Fibroblast of lung (primary cell): ENCODE data around the gene CAPN8. TPM values are rescaled to one million over a fixed set of nuclear protein-coding genes. Genes with fewer than 3 reads are reported as not detected.
A peak's percentile ranks its signal among the peaks of the same experiment; 100 is the strongest.

Source experiments
- DNase-seq, 2 donors: peaks; one replicate each; pipeline versions ENCODE4 v3.0.0 to v3.0.0-alpha.2; 2010; ENCODE audit warnings: low read depth in 2 of 2
- H2AFZ ChIP-seq: 2 replicates; pipeline ENCODE4 v1.5.1; 2012; ENCODE audit warnings: low read length, control low read depth, inconsistent platforms
- H3K27ac ChIP-seq: 2 replicates; pipeline ENCODE4 v1.5.1; 2011; ENCODE audit warnings: low read length, control low read depth; ENCODE audit not compliant: insufficient read depth
- H3K27me3 ChIP-seq: 2 replicates; pipeline ENCODE4 v1.5.1; 2011; ENCODE audit warnings: mild to moderate bottlenecking, low read length; ENCODE audit not compliant: control insufficient read depth, insufficient read depth
- H3K36me3 ChIP-seq: 2 replicates; pipeline ENCODE4 v1.5.1; 2011; ENCODE audit warnings: low read length; ENCODE audit not compliant: control insufficient read depth, insufficient read depth
- H3K4me1 ChIP-seq: 2 replicates; pipeline ENCODE4 v1.5.1; 2011; ENCODE audit warnings: low read length; ENCODE audit not compliant: control insufficient read depth, insufficient read depth; ENCODE audit errors: extremely low read depth
- H3K4me2 ChIP-seq: 2 replicates; pipeline ENCODE4 v1.5.1; 2011; ENCODE audit warnings: low read length, control low read depth; ENCODE audit not compliant: insufficient read depth; ENCODE audit errors: extremely low read depth
- H3K4me3 ChIP-seq, 4 experiments: fragments of 200-600 bp in 1 of 4; sonication (generic) in 1 of 4; replicated peaks in 1 of 4; 2 replicates each; pipeline ENCODE4 v1.5.1; 2011 to 2016; ENCODE audit warnings: low read length in 4 of 4, low read depth in 3 of 4, mild to moderate bottlenecking in 3 of 4, control low read depth in 2 of 4, inconsistent platforms in 1 of 4, mixed read lengths in 1 of 4; ENCODE audit not compliant: insufficient read depth in 1 of 4; ENCODE audit errors: control extremely low read depth in 1 of 4
- H3K79me2 ChIP-seq: 2 replicates; pipeline ENCODE4 v1.5.1; 2012; ENCODE audit warnings: mild to moderate bottlenecking, low read length, inconsistent platforms; ENCODE audit not compliant: control insufficient read depth, insufficient read depth
- H3K9ac ChIP-seq: 2 replicates; pipeline ENCODE4 v1.5.1; 2011; ENCODE audit warnings: mild to moderate bottlenecking, low read length, control low read depth; ENCODE audit not compliant: insufficient read depth
- H3K9me3 ChIP-seq: 2 replicates; pipeline ENCODE4 v1.5.1; 2012; ENCODE audit warnings: low read depth, low read length; ENCODE audit not compliant: control insufficient read depth, insufficient read depth
- H4K20me1 ChIP-seq: 2 replicates; pipeline ENCODE4 v1.5.1; 2011; ENCODE audit warnings: low read length; ENCODE audit not compliant: control insufficient read depth, insufficient read depth; ENCODE audit errors: extremely low read depth
- EZH2 ChIP-seq: IDR thresholded peaks from 2 replicates; pipeline ENCODE4 v1.5.1; 2012; ENCODE audit warnings: low read length, control low read depth, mild to moderate bottlenecking; ENCODE audit errors: missing control alignments
- polyA plus RNA-seq, 2 donors: library from polyadenylated mRNA; depleted of rRNA in 1 of 2; stranded (reverse) in 1 of 2; unstranded in 1 of 2; fragments of >200 nt; gene quantifications; 2 replicates each; pipeline ENCODE4 v1.2.1, GENCODE V29; 2011 to 2012; ENCODE audit warnings: missing spikeins in 1 of 2
- total RNA-seq: library from RNA; depleted of rRNA; stranded (reverse); fragments of >200 nt; gene quantifications from 2 replicates; pipeline ENCODE4 v1.2.1, GENCODE V29; 2014
- TF ChIP-seq, protein P1 (sequence below), 2 donors: IDR thresholded peaks in 1 of 2; conservative IDR thresholded peaks in 1 of 2; 1 replicate in 1 of 2; 2 replicates in 1 of 2; pipeline ENCODE4 v1.5.1; 2011 to 2012; ENCODE audit warnings: low read length in 2 of 2, control low read depth in 1 of 2, inconsistent platforms in 1 of 2, low read depth in 1 of 2, mild to moderate bottlenecking in 1 of 2

CAPN8 gene
- total and polyA plus RNA-seq, 2 donors (not counting 1 experiment from before 2014, with no cell fraction given): not detected

GRCh38 chr1:223683586-223684487, 18.3 kb upstream of the CAPN8 start:
- TF ChIP-seq, protein P1, sequence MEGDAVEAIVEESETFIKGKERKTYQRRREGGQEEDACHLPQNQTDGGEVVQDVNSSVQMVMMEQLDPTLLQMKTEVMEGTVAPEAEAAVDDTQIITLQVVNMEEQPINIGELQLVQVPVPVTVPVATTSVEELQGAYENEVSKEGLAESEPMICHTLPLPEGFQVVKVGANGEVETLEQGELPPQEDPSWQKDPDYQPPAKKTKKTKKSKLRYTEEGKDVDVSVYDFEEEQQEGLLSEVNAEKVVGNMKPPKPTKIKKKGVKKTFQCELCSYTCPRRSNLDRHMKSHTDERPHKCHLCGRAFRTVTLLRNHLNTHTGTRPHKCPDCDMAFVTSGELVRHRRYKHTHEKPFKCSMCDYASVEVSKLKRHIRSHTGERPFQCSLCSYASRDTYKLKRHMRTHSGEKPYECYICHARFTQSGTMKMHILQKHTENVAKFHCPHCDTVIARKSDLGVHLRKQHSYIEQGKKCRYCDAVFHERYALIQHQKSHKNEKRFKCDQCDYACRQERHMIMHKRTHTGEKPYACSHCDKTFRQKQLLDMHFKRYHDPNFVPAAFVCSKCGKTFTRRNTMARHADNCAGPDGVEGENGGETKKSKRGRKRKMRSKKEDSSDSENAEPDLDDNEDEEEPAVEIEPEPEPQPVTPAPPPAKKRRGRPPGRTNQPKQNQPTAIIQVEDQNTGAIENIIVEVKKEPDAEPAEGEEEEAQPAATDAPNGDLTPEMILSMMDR (conservative IDR thresholded peaks at IDR 0.05 in 1 of 2, IDR thresholded peaks at IDR 0.05 in 1 of 2; ENCODE audit: low read depth in 1 of 2, low read length in 2 of 2): peak; percentile 65 to 71
- TF ChIP-seq EZH2: no peak
- H3K4me3 ChIP-seq: no peak overlapping the region
- H3K9ac ChIP-seq: no peak overlapping the region
- H3K27ac ChIP-seq: no peak overlapping the region
- no peak overlapping the region for H3K4me2 ChIP-seq
- no peaks in the 10 kb centered on the region for H3K79me2 ChIP-seq
- no peak overlapping the region for H2AFZ ChIP-seq
- peaks cover 13% of the 10 kb centered on the region for H3K27me3 ChIP-seq
- H3K36me3 ChIP-seq: no peaks in the 10 kb centered on the region
- H3K9me3 ChIP-seq: no peaks in the 10 kb centered on the region
- DNase-seq: peak; percentile 45 to 53
- H3K4me1 ChIP-seq: no peaks in the 10 kb centered on the region
- no peaks in the 10 kb centered on the region for H4K20me1 ChIP-seq

DNA sequence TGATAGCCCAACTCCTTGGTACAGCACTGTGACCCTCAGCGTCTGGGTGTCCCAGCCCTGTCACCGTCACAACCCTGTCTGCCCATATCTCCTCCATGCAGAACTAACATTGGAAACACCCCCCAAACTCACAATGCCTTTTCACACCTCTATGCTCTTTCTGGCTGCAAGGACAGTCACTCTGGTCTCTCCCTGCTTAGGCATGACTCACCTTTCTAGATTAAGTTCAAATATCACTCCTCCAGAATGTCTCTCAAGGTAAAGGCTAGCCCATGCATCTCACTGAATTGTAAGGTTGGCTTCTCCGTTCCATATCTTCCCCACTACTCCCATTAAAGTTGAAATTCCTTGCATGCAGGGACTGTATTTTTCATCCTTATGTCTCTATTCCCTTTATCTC, 17.0 kb upstream of the CAPN8 start:
- H3K4me3 ChIP-seq: no peak overlapping the region
- no peak overlapping the region for H3K27ac ChIP-seq
- H3K4me1 ChIP-seq: no peaks in the 10 kb centered on the region
- H3K36me3 ChIP-seq: no peaks in the 10 kb centered on the region
- no peak for TF ChIP-seq EZH2
- TF ChIP-seq, protein P1 (conservative IDR thresholded peaks at IDR 0.05 in 1 of 2, IDR thresholded peaks at IDR 0.05 in 1 of 2; ENCODE audit: low read depth in 1 of 2, low read length in 2 of 2): no peak
- peaks cover 13% of the 10 kb centered on the region for H3K27me3 ChIP-seq
- no peaks in the 10 kb centered on the region for H4K20me1 ChIP-seq
- no peak overlapping the region for H3K9ac ChIP-seq
- no peaks in the 10 kb centered on the region for H3K9me3 ChIP-seq
- no peak for DNase-seq
- H3K79me2 ChIP-seq: no peaks in the 10 kb centered on the region
- H2AFZ ChIP-seq: no peak overlapping the region
- no peak overlapping the region for H3K4me2 ChIP-seq

DNA sequence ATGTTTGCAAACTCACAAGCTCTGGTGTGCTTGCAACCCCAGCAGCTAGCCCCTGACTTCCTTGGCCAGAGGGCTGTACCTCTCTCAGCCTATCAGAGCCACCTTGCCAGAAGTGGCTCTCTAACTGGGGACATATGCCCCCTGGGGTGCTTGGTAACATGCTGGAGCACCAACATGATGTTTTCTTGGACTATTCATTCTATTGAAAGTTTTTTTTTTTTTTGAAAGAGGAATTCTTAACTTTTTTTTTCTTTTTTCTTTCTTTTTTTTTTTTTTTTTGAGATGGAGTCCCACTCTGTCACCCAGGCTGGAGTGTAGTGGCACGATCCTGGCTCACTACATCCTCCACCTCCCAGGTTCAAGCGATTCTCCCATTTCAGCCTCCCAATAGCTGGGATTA, 14.7 kb upstream of the CAPN8 start:
- Histone ChIP-seq H3K9ac (no peak overlapping the region), H3K9me3 (no peaks in the 10 kb centered on the region), H2AFZ (no peak overlapping the region), H3K27me3 (peaks cover 13% of the 10 kb centered on the region), H3K27ac (no peak overlapping the region), H3K79me2 (no peaks in the 10 kb centered on the region), H3K4me2 (no peak overlapping the region), H3K4me1 (no peaks in the 10 kb centered on the region), H4K20me1 (no peaks in the 10 kb centered on the region), H3K36me3 (no peaks in the 10 kb centered on the region), H3K4me3 (no peak overlapping the region)
- no peak for TF ChIP-seq EZH2
- TF ChIP-seq, protein P1 (conservative IDR thresholded peaks at IDR 0.05 in 1 of 2, IDR thresholded peaks at IDR 0.05 in 1 of 2; ENCODE audit: low read depth in 1 of 2, low read length in 2 of 2): no peak
- no peak for DNase-seq
